Loucy (cell line): ENCODE measurements around the gene TNFSF9.

Source experiments
- EZH2phosphoT487 ChIP-seq: fragments of 200-600 bp; IDR thresholded peaks from 2 replicates; pipeline ENCODE4 v1.6.1; 2018; ENCODE audit warnings: antibody characterized with exemption, mild to moderate bottlenecking, moderate library complexity, borderline replicate concordance
- TF ChIP-seq, protein P1 (sequence below): fragments of 200-600 bp; sonication (generic); conservative IDR thresholded peaks from 2 replicates; pipeline ENCODE4 v1.5.1; 2014; ENCODE audit warnings: mild to moderate bottlenecking, antibody characterized with exemption, low read length

DNA sequence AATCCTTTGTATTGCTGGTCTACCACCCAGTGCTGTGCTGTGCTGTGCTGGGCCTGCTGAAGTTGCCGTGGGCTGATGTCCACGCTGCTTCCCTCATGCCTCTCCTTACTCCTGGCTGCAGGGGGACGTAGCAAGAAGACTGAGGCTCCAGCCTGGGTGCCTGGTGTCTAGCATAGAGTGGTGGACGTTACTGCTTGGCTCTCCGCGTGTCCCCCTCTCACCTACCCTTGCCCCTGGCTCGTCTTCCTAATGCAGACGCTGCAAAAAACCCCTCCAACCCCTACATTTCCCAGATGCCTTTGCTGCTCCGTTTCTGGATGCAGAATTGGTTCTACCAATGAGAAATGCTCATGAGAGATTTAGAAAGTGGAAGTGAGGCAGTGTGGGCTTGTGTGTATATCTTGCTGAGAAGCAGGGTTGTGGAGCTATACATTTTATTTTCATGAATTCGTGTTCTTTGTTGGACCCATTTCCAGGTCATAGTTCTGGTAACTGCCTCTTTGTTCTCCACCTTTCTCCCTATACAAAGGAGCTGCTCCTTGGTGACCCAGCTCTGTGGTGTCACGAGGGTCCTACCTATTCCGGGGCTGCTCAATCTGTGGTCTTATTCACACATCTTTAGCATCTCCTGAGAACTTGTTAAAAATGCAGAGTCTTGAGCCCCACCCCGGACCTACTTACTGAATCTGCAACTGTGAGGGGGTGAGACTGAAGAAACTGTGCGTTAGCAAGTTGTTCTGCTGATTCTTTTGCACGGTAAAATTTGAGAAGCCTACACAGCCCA, 41.4 kb upstream of the TNFSF9 start:
- TF ChIP-seq, protein P1, sequence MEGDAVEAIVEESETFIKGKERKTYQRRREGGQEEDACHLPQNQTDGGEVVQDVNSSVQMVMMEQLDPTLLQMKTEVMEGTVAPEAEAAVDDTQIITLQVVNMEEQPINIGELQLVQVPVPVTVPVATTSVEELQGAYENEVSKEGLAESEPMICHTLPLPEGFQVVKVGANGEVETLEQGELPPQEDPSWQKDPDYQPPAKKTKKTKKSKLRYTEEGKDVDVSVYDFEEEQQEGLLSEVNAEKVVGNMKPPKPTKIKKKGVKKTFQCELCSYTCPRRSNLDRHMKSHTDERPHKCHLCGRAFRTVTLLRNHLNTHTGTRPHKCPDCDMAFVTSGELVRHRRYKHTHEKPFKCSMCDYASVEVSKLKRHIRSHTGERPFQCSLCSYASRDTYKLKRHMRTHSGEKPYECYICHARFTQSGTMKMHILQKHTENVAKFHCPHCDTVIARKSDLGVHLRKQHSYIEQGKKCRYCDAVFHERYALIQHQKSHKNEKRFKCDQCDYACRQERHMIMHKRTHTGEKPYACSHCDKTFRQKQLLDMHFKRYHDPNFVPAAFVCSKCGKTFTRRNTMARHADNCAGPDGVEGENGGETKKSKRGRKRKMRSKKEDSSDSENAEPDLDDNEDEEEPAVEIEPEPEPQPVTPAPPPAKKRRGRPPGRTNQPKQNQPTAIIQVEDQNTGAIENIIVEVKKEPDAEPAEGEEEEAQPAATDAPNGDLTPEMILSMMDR, result no peak
- no peak for TF ChIP-seq EZH2phosphoT487
